Gastroesophageal sphincter (tissue), 3 donors: ENCODE results near the gene N4BP2.

ENCODE experiments used
- CTCF ChIP-seq, 4 experiments: fragments of 200-600 bp in 2 of 4; fragments of 450-650 bp in 2 of 4; sonication (generic) in 1 of 4; IDR thresholded peaks; one replicate each; pipeline ENCODE4 v1.5.1; 2017 to 2019; ENCODE audit warnings: antibody characterized with exemption in 4 of 4, mild to moderate bottlenecking in 2 of 4, moderate library complexity in 2 of 4
- EP300 ChIP-seq: sonication (generic); formaldehyde crosslinking; IDR thresholded peaks from one replicate; pipeline ENCODE4 v1.6.1; 2017; ENCODE audit warnings: antibody characterized with exemption, mild to moderate bottlenecking
- POLR2A ChIP-seq, 2 donors: fragments of 450-650 bp; IDR thresholded peaks; one replicate each; pipeline ENCODE4 v1.6.1; 2017; ENCODE audit warnings: antibody characterized with exemption in 2 of 2, mild to moderate bottlenecking in 2 of 2, moderate library complexity in 1 of 2
- POLR2AphosphoS5 ChIP-seq: sonication (generic); formaldehyde crosslinking; IDR thresholded peaks from one replicate; pipeline ENCODE4 v1.6.1; 2017; ENCODE audit warnings: antibody characterized with exemption

GRCh38 chr4:40180356-40180755 is 123.7 kb downstream of the N4BP2 start:
- TF ChIP-seq CTCF (IDR thresholded peaks at IDR 0.05) (no peak), POLR2A (IDR thresholded peaks at IDR 0.05) (no peak), POLR2AphosphoS5 (no peak), EP300 (no peak)
